Measurements from ENCODE around the gene HSP90AB1. TPM values are rescaled to one million over a fixed set of nuclear protein-coding genes. Genes with fewer than 3 reads are reported as not detected.

HSP90AB1 gene
- total and polyA plus RNA-seq, 9 of the 15 experiments (the other 6 are each of a cell fraction or from before 2014, with no cell fraction given): 1,780 to 3,358 (median 2,262) TPM

- TF ChIP-seq ZBTB11 (CRISPR knock-in tag; IDR thresholded peaks at IDR 0.05): no peak
- no peak for TF ChIP-seq TBL1XR1 (IDR thresholded peaks at IDR 0.05; ENCODE audit: low read length in 2 of 2)
- TF ChIP-seq RUNX1 (IDR thresholded peaks at IDR 0.05; ENCODE audit: low read depth): no peak
- peak; percentile 40; the same call in 1 of the 2 replicates for TF ChIP-seq ZBTB2 (IDR thresholded peaks at IDR 0.05)
- TF ChIP-seq CHCHD3 (CRISPR knock-in tag; IDR thresholded peaks at IDR 0.05): no peak
- TF ChIP-seq HMGN3 (IDR thresholded peaks at IDR 0.05; ENCODE audit: borderline replicate concordance, extremely low read depth, insufficient read length, low read depth, low read length): no peak
- TF ChIP-seq XRCC3 (IDR thresholded peaks at IDR 0.05): no peak
- peak; percentile 91 for TF ChIP-seq DPF2 (IDR thresholded peaks at IDR 0.05)
- no peak for TF ChIP-seq ZNF668 (CRISPR knock-in tag; IDR thresholded peaks at IDR 0.05)
- no peak for TF ChIP-seq LCOR (CRISPR knock-in tag; IDR thresholded peaks at IDR 0.05)
- no peak for TF ChIP-seq FOXK2 (conservative IDR thresholded peaks at IDR 0.05 in 1 of 2, IDR thresholded peaks at IDR 0.05 in 1 of 2; ENCODE audit: low read depth in 2 of 2)
- TF ChIP-seq BHLHE40 (IDR thresholded peaks at IDR 0.05; ENCODE audit: low read length): 0 out of 2 replicates have a peak, but pooled peaks have one; percentile 31
- no peak for TF ChIP-seq PYGO2 (tag; IDR thresholded peaks at IDR 0.05)
- TF ChIP-seq GTF2B (IDR thresholded peaks at IDR 0.05; ENCODE audit: extremely low read depth, insufficient read length): no peak
- TF ChIP-seq AFF1 (IDR thresholded peaks at IDR 0.05; ENCODE audit: low read depth in 1 of 2, partially characterized antibody in 2 of 2): peak in 1 of 2 experiments; percentile 38
- no peak for TF ChIP-seq CREB3 (tag; conservative IDR thresholded peaks at IDR 0.05; ENCODE audit: low read depth)
- peak; percentile 49; the same call in 1 of the 2 replicates for TF ChIP-seq NCOR1 (IDR thresholded peaks at IDR 0.05)
- peak; percentile 36; the same call in 1 of the 2 replicates for TF ChIP-seq EHMT2 (IDR thresholded peaks at IDR 0.05)
Observed at GRCh38 chr6:44203955-44204354, 42.9 kb upstream of the HSP90AB1 start (continued).

All from K562 (cell line).